CD4-positive, CD25-positive, alpha-beta regulatory T cell (primary cell): ENCODE data around the gene MBD3L5. TPM values are rescaled to one million over a fixed set of nuclear protein-coding genes. Genes with fewer than 3 reads are reported as not detected.
"Not testable (repeated sequence)": the region's sequence is repeated elsewhere in the genome, so short reads cannot be mapped to it uniquely, and the experiment has no call there.

ENCODE experiments used
- ATAC-seq, 2 donors: fragments of 150-1000 bp; cut with Tn5 transposase; one replicate each; pipeline ENCODE4 v1.10.0; 2021; ENCODE audit warnings: low read depth in 2 of 2, moderate number of reproducible peaks in 2 of 2, moderate library complexity in 1 of 2
- DNase-seq, 3 donors: peaks; one replicate each; pipeline versions ENCODE4 v3.0.0 to v3.0.0-alpha.2; 2012 to 2022; ENCODE audit warnings: mixed read lengths in 1 of 3
- H3K27ac ChIP-seq: one replicate; pipeline ENCODE4 v1.7.0; 2013; ENCODE audit warnings: mild to moderate bottlenecking, low read length; ENCODE audit not compliant: insufficient read depth, poor library complexity, severe bottlenecking
- H3K27me3 ChIP-seq: one replicate; pipeline ENCODE4 v1.7.0; 2013; ENCODE audit warnings: low read length; ENCODE audit not compliant: control insufficient read depth, insufficient read depth
- H3K36me3 ChIP-seq: one replicate; pipeline ENCODE4 v1.7.0; 2013; ENCODE audit warnings: mild to moderate bottlenecking, low read length, moderate library complexity; ENCODE audit not compliant: control insufficient read depth, insufficient read depth
- H3K4me1 ChIP-seq: 2 replicates; pipeline ENCODE4 v1.7.0; 2013; ENCODE audit warnings: mild to moderate bottlenecking, low read length; ENCODE audit not compliant: insufficient read depth, control insufficient read depth, poor library complexity, severe bottlenecking
- H3K4me3 ChIP-seq: one replicate; pipeline ENCODE4 v1.7.0; 2013; ENCODE audit warnings: low read depth, mild to moderate bottlenecking, low read length, moderate library complexity
- H3K9me3 ChIP-seq, 2 experiments: 1 replicate in 1 of 2; 2 replicates in 1 of 2; pipeline ENCODE4 v1.7.0; 2013; ENCODE audit warnings: low read length in 2 of 2, mild to moderate bottlenecking in 1 of 2, moderate library complexity in 1 of 2; ENCODE audit not compliant: control insufficient read depth in 2 of 2
- H3K27ac Mint-ChIP-seq, 3 donors: one replicate each; pipeline ENCODE4 v1.8.0; 2020 to 2022; ENCODE audit warnings: mild to moderate bottlenecking in 3 of 3, mixed read lengths in 3 of 3, moderate library complexity in 2 of 3
- H3K27me3 Mint-ChIP-seq: one replicate; pipeline ENCODE4 v1.8.0; 2022; ENCODE audit warnings: mild to moderate bottlenecking, mixed read lengths
- H3K36me3 Mint-ChIP-seq: one replicate; pipeline ENCODE4 v1.8.0; 2020; ENCODE audit warnings: mixed read lengths
- H3K4me1 Mint-ChIP-seq, 4 donors: one replicate each; pipeline ENCODE4 v1.8.0; 2020 to 2022; ENCODE audit warnings: mixed read lengths in 4 of 4, mild to moderate bottlenecking in 1 of 4
- H3K4me3 Mint-ChIP-seq, 4 donors: one replicate each; pipeline ENCODE4 v1.8.0; 2020 to 2022; ENCODE audit warnings: mild to moderate bottlenecking in 4 of 4, mixed read lengths in 4 of 4, moderate library complexity in 3 of 4
- H3K9me3 Mint-ChIP-seq, 7 donors: one replicate each; pipeline ENCODE4 v1.8.0; 2020 to 2022; ENCODE audit warnings: mixed read lengths in 7 of 7, mild to moderate bottlenecking in 3 of 7, moderate library complexity in 2 of 7
- polyA plus RNA-seq, 4 donors: library from polyadenylated mRNA; unstranded; fragments of 300-500 nt; fragmentation: Illumina TruSeq; gene quantifications; one replicate each; pipeline ENCODE4 v1.2.3, GENCODE V29; 2021
- total RNA-seq: library from RNA; stranded (reverse); gene quantifications from one replicate; pipeline ENCODE4 v1.2.3, GENCODE V29; 2022

The MBD3L5 gene
- total RNA-seq (not detected), polyA plus RNA-seq (not detected)

DNA sequence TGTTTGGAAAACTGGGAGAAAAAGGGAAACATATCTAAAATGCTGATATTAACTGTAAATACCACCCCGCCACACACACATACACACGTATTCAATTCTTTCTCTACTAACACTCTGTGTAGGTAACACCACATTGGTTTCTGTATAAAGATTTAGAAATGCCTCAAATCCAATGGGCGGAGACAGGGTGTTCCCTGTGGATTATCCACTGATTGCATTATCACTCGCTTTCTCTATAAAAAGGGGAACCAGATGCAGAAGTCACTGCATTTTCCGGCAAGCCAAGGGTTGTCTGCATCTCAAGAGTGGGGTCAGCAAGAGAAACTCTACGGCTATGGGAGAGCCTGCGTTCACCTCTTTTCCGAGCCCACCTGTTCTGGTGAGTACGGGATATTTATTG, at the start of gene MBD3L5:
Gene MBD3L5 (plus strand): TSS at position 301 of the 400 bp plus-strand sequence. CDS start 34 bp downstream, at position 335.
- not testable (repeated sequence) for ATAC-seq, H3K27ac ChIP-seq, H3K9me3 Mint-ChIP-seq, H3K27me3 ChIP-seq, H3K36me3 ChIP-seq, H3K36me3 Mint-ChIP-seq, H3K4me1 Mint-ChIP-seq, H3K4me3 ChIP-seq, H3K4me3 Mint-ChIP-seq, H3K4me1 ChIP-seq, DNase-seq, H3K27me3 Mint-ChIP-seq, H3K27ac Mint-ChIP-seq, H3K9me3 ChIP-seq

DNA sequence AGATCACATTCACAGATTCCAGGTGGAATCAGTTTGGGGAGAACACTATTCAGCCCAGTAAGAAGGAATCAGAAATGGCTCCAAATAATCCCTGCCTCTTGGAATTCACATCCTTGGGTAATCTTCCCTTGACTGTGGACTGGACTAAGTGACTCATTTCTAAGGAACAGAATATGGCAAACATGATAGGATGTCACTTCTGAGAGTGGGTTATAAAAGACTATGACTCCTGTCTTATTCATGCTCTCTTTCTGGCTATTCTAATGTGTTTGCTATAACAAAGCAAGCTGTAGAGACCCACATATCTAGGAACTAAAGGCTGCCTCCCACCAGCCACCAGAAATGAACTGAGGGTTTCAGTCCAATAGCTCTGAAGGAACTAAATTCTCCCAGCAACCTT, 46.9 kb upstream of the MBD3L5 start:
- ATAC-seq (no peak), DNase-seq (no peak)
- Histone ChIP-seq H3K27ac (no peak overlapping the region), H3K36me3 (no peaks in the 10 kb centered on the region), H3K4me1 (no peaks in the 10 kb centered on the region), H3K9me3 (peaks cover 7 to 22% of the 10 kb centered on the region in 2 experiments), H3K4me3 (no peak overlapping the region), H3K27me3 (no peaks in the 10 kb centered on the region)
- no peaks in the 10 kb centered on the region for H3K27me3 Mint-ChIP-seq
- H3K27ac Mint-ChIP-seq: no peak overlapping the region
- no peaks in the 10 kb centered on the region for H3K4me1 Mint-ChIP-seq
- H3K36me3 Mint-ChIP-seq: peaks cover 16% of the 10 kb centered on the region
- no peak overlapping the region for H3K4me3 Mint-ChIP-seq
- H3K9me3 Mint-ChIP-seq: peaks cover 3 to 37% (median 16%) of the 10 kb centered on the region in 7 donors

DNA sequence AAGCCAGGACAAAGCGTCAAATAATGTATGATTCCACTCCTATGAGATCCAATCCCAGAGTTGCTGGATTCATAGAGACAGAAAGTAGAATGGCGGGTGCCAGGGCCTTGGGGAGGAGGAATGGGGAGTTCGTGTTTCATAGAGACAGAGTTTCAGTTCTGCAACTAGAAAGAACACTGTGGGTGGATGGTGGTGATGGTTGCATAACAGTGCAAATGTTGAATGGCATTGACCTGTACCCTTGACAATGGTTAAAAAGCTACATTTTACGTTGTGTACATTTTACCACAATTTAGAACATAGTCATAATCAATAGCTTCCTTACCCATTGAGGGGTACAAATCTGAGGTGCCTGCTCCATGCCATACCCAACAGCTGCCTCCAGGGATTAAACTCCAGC, 42.5 kb upstream of the MBD3L5 start:
- ATAC-seq: no peak
- no peak overlapping the region for H3K27ac Mint-ChIP-seq
- H3K4me1 ChIP-seq: no peaks in the 10 kb centered on the region
- no peak overlapping the region for H3K4me3 Mint-ChIP-seq
- H3K27me3 ChIP-seq: no peaks in the 10 kb centered on the region
- no peaks in the 10 kb centered on the region for H3K36me3 ChIP-seq
- peaks cover 8% of the 10 kb centered on the region for H3K27me3 Mint-ChIP-seq
- H3K27ac ChIP-seq: no peak overlapping the region
- no peak for DNase-seq
- H3K4me1 Mint-ChIP-seq: no peaks in the 10 kb centered on the region
- peaks cover 16% of the 10 kb centered on the region for H3K36me3 Mint-ChIP-seq
- peaks cover 3 to 31% (median 7%) of the 10 kb centered on the region in 7 donors for H3K9me3 Mint-ChIP-seq
- H3K4me3 ChIP-seq: no peak overlapping the region
- peaks cover 4 to 19% of the 10 kb centered on the region in 2 experiments for H3K9me3 ChIP-seq

DNA sequence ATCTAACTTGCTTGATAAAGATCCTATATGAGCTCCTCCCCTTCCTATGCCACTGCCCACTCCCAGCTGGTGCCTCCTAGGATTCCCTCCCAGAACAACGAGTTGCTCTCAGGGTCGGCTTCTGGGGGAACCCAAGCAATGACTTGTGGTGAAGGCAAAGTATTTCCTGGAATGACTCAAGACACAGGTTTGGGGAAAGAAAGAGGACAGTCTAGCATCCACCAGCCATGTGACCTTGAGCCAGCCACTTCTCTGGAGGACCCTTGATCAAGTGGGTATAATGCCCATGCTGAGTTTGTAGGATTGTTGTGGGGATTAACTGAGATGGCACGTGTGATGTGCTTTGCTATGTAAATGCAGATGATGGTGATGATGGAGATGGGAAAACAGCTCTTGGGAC, 42.1 kb upstream of the MBD3L5 start:
- H3K36me3 Mint-ChIP-seq: peaks cover 13% of the 10 kb centered on the region
- H3K4me3 Mint-ChIP-seq: no peak overlapping the region
- peaks cover 8% of the 10 kb centered on the region for H3K27me3 Mint-ChIP-seq
- H3K4me3 ChIP-seq: no peak overlapping the region
- no peak overlapping the region for H3K27ac Mint-ChIP-seq
- H3K9me3 ChIP-seq: peaks cover 4 to 17% of the 10 kb centered on the region in 2 experiments
- H3K4me1 ChIP-seq: no peaks in the 10 kb centered on the region
- H3K27me3 ChIP-seq: no peaks in the 10 kb centered on the region
- ATAC-seq (no peak), DNase-seq (no peak)
- H3K4me1 Mint-ChIP-seq: no peaks in the 10 kb centered on the region
- no peaks in the 10 kb centered on the region for H3K36me3 ChIP-seq
- H3K27ac ChIP-seq: no peak overlapping the region
- peaks cover 3 to 28% (median 7%) of the 10 kb centered on the region in 7 donors for H3K9me3 Mint-ChIP-seq

DNA sequence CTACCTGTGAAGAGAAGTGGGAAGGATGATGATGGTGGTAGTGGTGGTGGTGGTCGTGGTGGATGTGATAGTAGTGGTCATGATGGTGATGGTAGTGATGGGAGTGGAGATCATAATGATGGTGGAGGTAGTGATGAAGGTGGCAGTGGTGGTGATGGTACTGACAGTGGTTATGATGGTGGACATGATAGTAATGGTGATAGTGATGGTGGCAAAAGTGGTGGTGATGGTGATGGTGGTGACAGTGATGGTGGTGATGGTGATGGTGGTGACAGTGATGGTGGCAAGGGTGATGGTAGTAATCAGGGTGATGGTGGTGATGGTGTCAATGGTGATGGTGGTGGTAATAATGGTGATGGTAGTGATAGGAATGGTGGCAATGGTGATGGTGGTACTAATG, 35.3 kb upstream of the MBD3L5 start:
- Histone ChIP-seq H3K4me3 (no peak overlapping the region), H3K36me3 (no peaks in the 10 kb centered on the region), H3K27ac (no peak overlapping the region), H3K9me3 (no peaks in the 10 kb centered on the region), H3K27me3 (no peaks in the 10 kb centered on the region), H3K4me1 (no peaks in the 10 kb centered on the region)
- peaks cover 0 to 3% (median 0%) of the 10 kb centered on the region in 4 donors for H3K4me1 Mint-ChIP-seq
- H3K36me3 Mint-ChIP-seq: no peaks in the 10 kb centered on the region
- ATAC-seq: no peak
- H3K27ac Mint-ChIP-seq: no peak overlapping the region
- peaks cover 11% of the 10 kb centered on the region for H3K27me3 Mint-ChIP-seq
- DNase-seq: no peak
- H3K9me3 Mint-ChIP-seq: peaks cover 0 to 5% (median 1%) of the 10 kb centered on the region in 7 donors
- H3K4me3 Mint-ChIP-seq: no peak overlapping the region

DNA sequence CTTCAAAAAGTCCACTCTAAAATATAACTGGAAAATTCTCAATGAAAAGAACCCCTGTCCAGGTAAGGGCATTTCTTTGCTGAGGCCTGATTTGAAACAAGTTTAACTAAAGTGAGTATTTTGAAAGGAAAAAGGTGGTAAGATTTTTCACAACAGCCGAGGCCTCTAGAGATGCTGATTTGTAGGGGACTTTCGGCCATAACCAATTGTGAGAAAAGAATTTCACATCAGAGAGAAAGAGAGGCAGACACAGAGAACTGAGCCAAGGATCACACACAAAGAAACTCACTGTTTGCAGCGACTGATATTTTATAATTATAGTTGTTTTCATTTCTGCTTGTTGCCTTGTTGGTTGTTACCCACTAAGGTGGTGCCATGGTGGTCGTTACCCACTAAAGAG, 33.6 kb upstream of the MBD3L5 start:
- Mint-ChIP-seq H3K4me1 (peaks cover 0 to 3% (median under 1%) of the 10 kb centered on the region in 4 donors), H3K36me3 (no peaks in the 10 kb centered on the region), H3K9me3 (peaks cover 0 to 5% (median 1%) of the 10 kb centered on the region in 7 donors), H3K27ac (no peak overlapping the region), H3K27me3 (peaks cover 5% of the 10 kb centered on the region), H3K4me3 (no peak overlapping the region)
- Histone ChIP-seq H3K36me3 (no peaks in the 10 kb centered on the region), H3K4me3 (no peak overlapping the region), H3K27ac (no peak overlapping the region), H3K4me1 (no peaks in the 10 kb centered on the region), H3K27me3 (no peaks in the 10 kb centered on the region), H3K9me3 (no peaks in the 10 kb centered on the region)
- ATAC-seq (no peak), DNase-seq (no peak)

DNA sequence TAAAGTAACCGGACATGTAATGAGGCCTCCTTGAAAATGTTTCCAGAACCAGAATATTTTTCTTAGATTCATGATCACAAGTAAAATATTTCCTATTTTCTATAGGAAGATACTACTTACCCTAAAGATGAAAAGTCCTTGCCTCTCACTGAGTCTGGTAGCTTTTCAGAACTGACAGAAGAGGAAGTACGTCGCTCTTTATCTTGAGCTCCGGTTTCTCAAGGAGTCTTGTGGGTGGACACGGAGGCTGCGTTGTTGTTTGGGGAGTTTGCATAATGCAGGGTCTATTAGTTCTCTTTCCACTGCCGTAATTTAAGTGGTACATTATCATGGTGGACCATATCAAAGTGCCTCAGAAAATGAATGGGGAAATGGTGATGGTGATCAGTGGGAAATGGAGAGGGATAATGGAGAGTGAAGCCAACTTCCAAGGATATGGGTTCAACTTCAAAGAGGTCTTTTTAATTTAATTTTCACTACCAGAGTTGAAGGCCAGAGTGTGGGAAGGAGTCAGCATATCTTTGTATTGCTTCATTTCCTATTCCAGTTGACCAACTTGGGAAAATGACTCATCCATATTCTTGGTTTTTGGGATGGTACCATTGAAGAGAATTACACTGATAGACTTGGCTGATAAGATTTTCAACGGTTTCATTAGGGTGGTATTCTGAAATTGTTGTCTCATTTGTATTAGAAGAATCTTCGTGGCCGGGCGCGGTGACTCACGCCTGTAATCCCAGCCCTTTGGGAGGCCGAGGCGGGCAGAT, 32.5 kb upstream of the MBD3L5 start:
- H3K36me3 ChIP-seq: no peaks in the 10 kb centered on the region
- no peaks in the 10 kb centered on the region for H3K9me3 ChIP-seq
- Mint-ChIP-seq H3K36me3 (no peaks in the 10 kb centered on the region), H3K27ac (peak overlapping the region in 2 of 3 donors; percentile 20 to 68), H3K27me3 (peaks cover 5% of the 10 kb centered on the region), H3K9me3 (peaks cover 0 to 5% (median 1%) of the 10 kb centered on the region in 7 donors), H3K4me1 (peaks cover 0 to 3% (median 1%) of the 10 kb centered on the region in 4 donors), H3K4me3 (peak overlapping the region in 2 of 4 donors; percentile 2 to 55)
- no peak overlapping the region for H3K27ac ChIP-seq
- H3K4me3 ChIP-seq: no peak overlapping the region
- H3K4me1 ChIP-seq: no peaks in the 10 kb centered on the region
- no peak for DNase-seq
- ATAC-seq: no peak
- H3K27me3 ChIP-seq: no peaks in the 10 kb centered on the region

DNA sequence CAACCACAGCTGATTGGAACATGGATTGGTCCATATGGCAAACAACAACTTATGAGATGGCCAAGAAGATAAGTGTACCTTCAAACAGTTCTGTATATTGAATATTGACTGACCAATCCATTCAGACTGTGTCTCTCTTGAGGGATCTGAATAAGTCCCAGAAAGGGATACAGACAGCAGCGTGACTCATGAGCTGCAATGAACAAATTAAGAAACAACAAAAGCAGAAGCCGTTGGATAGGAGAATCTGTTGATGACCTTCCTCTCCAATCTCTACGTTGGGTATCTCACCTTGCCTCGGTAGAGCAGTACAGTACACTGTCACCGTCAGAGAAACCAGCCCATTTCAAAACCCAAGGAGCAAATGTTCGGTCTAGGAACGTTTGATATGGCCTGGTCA, 30.4 kb upstream of the MBD3L5 start:
- no peak overlapping the region for H3K27ac ChIP-seq
- no peaks in the 10 kb centered on the region for H3K36me3 ChIP-seq
- ATAC-seq (no peak), DNase-seq (no peak)
- no peaks in the 10 kb centered on the region for H3K27me3 ChIP-seq
- no peaks in the 10 kb centered on the region for H3K4me1 ChIP-seq
- H3K4me3 ChIP-seq: no peak overlapping the region
- H3K9me3 Mint-ChIP-seq: peaks cover 0 to 5% (median 2%) of the 10 kb centered on the region in 7 donors
- no peak overlapping the region for H3K4me3 Mint-ChIP-seq
- H3K27ac Mint-ChIP-seq: no peak overlapping the region
- H3K36me3 Mint-ChIP-seq: no peaks in the 10 kb centered on the region
- peaks cover 5% of the 10 kb centered on the region for H3K27me3 Mint-ChIP-seq
- peaks cover 2 to 6% (median 4%) of the 10 kb centered on the region in 4 donors for H3K4me1 Mint-ChIP-seq
- H3K9me3 ChIP-seq: no peaks in the 10 kb centered on the region
